T1000 (cell line): ENCODE results near the gene POLR2J.

Experiments used
- DNase-seq: peaks from one replicate; lab custom pipeline; 2025; ENCODE audit warnings: mixed read lengths; lab: John Stamatoyannopoulos, UW

Gene POLR2J

GRCh38 chr7:102436118-102436517, 42.6 kb downstream of the POLR2J start:
- no peak for DNase-seq

GRCh38 chr7:102434039-102434486, 44.7 kb downstream of the POLR2J start:
- no peak for DNase-seq

DNA sequence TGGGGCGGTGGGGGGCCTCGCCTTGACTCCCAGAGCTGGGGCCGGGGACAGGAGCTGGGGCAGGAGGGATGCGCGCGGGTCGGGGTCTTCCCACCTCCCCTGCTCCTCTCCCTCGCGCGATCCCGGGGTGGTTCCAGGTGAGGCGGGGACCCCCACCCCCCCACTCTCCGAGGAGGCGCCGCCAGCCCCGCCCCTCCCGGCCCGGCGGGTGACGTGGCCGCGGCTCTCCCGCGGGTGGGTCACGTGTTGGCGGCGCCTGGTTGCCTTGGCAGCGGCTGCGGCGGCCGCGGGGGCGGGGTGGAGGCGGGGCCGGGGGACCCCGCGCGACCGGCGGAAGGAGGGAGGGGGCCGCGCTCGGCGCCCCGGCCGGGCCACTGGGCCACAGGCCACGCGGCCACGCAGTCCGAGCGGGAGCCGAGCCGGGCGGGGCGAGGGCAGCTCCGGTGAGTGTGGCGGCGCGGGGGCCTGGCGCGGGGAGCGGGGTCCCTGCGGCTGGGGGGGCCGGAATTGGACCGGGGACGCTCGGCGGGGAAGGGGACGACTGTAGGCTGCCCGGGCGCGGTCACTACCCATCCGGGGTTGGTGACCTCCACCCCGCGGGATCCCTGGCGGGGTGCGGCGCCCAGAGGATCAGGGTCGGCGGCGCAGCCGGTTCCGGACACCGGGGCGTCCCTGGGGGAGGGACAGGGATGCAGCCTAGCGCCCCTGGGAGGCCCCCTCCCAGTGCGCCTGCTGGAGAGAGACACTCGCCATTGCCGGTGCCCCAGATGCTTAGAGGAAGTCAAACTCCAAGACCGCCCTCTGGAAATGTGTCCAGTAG, 45.3 kb downstream of the POLR2J start, which contains the start of gene ORAI2:
TSS of gene ORAI2 (plus strand) at position 357 of the 820 bp plus-strand sequence. CDS start 5,382 bp downstream, outside the sequence.
- DNase-seq, result peak; percentile 20

- DNase-seq, result no peak
Measured at GRCh38 chr7:102432442-102433218, 46.1 kb downstream of the POLR2J start.

- no peak for DNase-seq
Measured at GRCh38 chr7:102431617-102432298, 47.0 kb downstream of the POLR2J start.

DNA sequence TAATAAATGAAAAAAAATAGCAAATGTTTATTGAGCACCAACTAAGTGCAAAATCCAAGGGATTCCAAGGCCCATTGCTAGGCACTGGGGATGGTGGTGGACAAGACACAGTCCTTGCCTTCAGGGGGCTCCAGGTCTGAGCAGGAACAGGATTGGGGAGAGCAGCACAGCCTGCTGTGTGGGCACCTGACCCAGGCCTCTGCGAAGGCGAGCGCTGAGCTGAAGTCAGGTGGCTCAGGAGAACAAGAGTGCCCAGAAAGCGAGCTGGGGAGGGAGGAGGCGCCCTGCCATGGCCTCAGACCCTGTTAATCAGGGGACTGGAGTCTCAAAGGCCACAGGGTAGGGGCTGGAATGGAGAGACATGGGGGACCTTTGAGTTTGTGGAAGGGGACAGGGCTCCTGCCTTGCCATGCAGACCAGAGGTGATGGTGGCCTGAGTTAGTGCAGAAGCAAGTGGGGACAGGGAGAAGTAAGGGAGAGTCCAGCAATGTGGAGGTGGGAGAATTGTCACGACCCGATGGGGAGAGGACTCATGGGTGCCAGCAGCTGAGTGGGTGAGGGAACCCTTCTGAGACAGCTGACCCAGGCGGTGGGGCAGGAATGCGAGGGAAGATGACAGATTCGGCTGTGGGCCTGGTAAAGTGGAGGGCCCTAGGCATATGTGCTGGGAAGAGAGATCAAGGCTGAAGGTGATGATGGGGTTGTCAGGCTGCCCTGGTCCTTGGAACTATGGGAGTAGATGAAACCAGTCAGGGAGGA, 49.4 kb downstream of the POLR2J start:
- no peak for DNase-seq

GRCh38 chr7:102427019-102427405, 51.7 kb downstream of the POLR2J start:
- DNase-seq, result no peak

GRCh38 chr7:102426268-102427018, 52.3 kb downstream of the POLR2J start:
- DNase-seq, result no peak

- no peak for DNase-seq
Measured at GRCh38 chr7:102425639-102426267, 53.0 kb downstream of the POLR2J start.

- no peak for DNase-seq
Measured at GRCh38 chr7:102424787-102425218, 53.9 kb downstream of the POLR2J start.

GRCh38 chr7:102424129-102424551, 54.6 kb downstream of the POLR2J start:
- no peak for DNase-seq
